Measurements from ENCODE around the gene ARMS2.

DNA sequence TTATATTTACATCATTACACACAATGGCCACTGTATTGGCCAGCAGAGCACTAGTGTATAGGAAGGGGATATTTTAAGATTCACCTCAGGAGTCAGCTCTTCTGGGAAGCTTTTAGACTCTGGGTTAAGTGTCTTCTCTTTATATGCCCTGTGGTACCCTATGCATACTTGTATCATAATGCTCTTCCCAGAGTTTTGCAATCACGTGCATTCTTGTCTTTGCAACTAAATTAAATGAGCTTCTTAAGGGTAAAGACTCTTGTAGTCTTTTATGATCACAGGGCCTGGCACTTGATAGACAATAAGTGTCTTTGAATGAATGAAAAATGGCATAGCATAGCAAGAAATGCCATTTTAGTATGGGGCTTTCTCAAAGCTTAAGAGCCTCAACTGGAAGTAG is 35.4 kb upstream of the ARMS2 start:
- TF ChIP-seq, protein P1, sequence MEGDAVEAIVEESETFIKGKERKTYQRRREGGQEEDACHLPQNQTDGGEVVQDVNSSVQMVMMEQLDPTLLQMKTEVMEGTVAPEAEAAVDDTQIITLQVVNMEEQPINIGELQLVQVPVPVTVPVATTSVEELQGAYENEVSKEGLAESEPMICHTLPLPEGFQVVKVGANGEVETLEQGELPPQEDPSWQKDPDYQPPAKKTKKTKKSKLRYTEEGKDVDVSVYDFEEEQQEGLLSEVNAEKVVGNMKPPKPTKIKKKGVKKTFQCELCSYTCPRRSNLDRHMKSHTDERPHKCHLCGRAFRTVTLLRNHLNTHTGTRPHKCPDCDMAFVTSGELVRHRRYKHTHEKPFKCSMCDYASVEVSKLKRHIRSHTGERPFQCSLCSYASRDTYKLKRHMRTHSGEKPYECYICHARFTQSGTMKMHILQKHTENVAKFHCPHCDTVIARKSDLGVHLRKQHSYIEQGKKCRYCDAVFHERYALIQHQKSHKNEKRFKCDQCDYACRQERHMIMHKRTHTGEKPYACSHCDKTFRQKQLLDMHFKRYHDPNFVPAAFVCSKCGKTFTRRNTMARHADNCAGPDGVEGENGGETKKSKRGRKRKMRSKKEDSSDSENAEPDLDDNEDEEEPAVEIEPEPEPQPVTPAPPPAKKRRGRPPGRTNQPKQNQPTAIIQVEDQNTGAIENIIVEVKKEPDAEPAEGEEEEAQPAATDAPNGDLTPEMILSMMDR (IDR thresholded peaks at IDR 0.05; ENCODE audit: poor library complexity, severe bottlenecking), result no peak
- TF ChIP-seq POLR2AphosphoS5 (IDR thresholded peaks at IDR 0.05), result no peak
- no peak for TF ChIP-seq EZH2 (IDR thresholded peaks at IDR 0.05; ENCODE audit: borderline replicate concordance, insufficient read depth, low read length, poor library complexity, severe bottlenecking)
- TF ChIP-seq SMC3 (conservative IDR thresholded peaks at IDR 0.05; ENCODE audit: poor library complexity), result no peak
- TF ChIP-seq MXI1 (conservative IDR thresholded peaks at IDR 0.05; ENCODE audit: poor library complexity, severe bottlenecking), result no peak

All from neural cell (in vitro differentiated cells).